ENCODE data around the gene MAML2. TPM values are rescaled to one million over a fixed set of nuclear protein-coding genes. Genes with fewer than 3 reads are reported as not detected.

The MAML2 gene
- total RNA-seq, 1 experiment from 2014 or later: 0.82 TPM

GRCh38 chr11:95993438-95994298 lies 349.3 kb downstream of the MAML2 start:
- DNase-seq: no peak
- Histone ChIP-seq H3K27me3 (no peaks in the 10 kb centered on the region), H3K4me3 (no peak overlapping the region), H3K9me3 (no peaks in the 10 kb centered on the region), H3K36me3 (no peaks in the 10 kb centered on the region)

GRCh38 chr11:95991545-95991944 lies 351.4 kb downstream of the MAML2 start:
- Histone ChIP-seq H3K27me3 (no peaks in the 10 kb centered on the region), H3K9me3 (no peaks in the 10 kb centered on the region), H3K36me3 (no peaks in the 10 kb centered on the region), H3K4me3 (no peak overlapping the region)
- DNase-seq: peak; percentile 4

- H3K9me3 ChIP-seq: no peaks in the 10 kb centered on the region
- no peak overlapping the region for H3K4me3 ChIP-seq
- H3K27me3 ChIP-seq: no peaks in the 10 kb centered on the region
- no peaks in the 10 kb centered on the region for H3K36me3 ChIP-seq
- peak; percentile 21 for DNase-seq
Observed at GRCh38 chr11:95991101-95991500, 351.9 kb downstream of the MAML2 start.

- DNase-seq: no peak
- Histone ChIP-seq H3K27me3 (no peaks in the 10 kb centered on the region), H3K4me3 (no peak overlapping the region), H3K36me3 (no peaks in the 10 kb centered on the region), H3K9me3 (no peaks in the 10 kb centered on the region)
Observed at GRCh38 chr11:95989780-95990179, 353.2 kb downstream of the MAML2 start.

GRCh38 chr11:95989076-95989605 lies 353.9 kb downstream of the MAML2 start:
- Histone ChIP-seq H3K9me3 (no peaks in the 10 kb centered on the region), H3K4me3 (no peak overlapping the region), H3K27me3 (no peaks in the 10 kb centered on the region), H3K36me3 (no peaks in the 10 kb centered on the region)
- no peak for DNase-seq

GRCh38 chr11:95985174-95985808 lies 357.7 kb downstream of the MAML2 start:
- Histone ChIP-seq H3K27me3 (no peaks in the 10 kb centered on the region), H3K9me3 (no peaks in the 10 kb centered on the region), H3K4me3 (no peak overlapping the region), H3K36me3 (no peaks in the 10 kb centered on the region)
- no peak for DNase-seq

- Histone ChIP-seq H3K27me3 (no peaks in the 10 kb centered on the region), H3K9me3 (no peaks in the 10 kb centered on the region), H3K36me3 (no peaks in the 10 kb centered on the region), H3K4me3 (no peak overlapping the region)
- DNase-seq: no peak
Observed at GRCh38 chr11:95984072-95984471, 358.9 kb downstream of the MAML2 start.

GRCh38 chr11:95977534-95978174 lies 365.3 kb downstream of the MAML2 start:
- Histone ChIP-seq H3K36me3 (no peaks in the 10 kb centered on the region), H3K27me3 (no peaks in the 10 kb centered on the region), H3K4me3 (no peak overlapping the region), H3K9me3 (no peaks in the 10 kb centered on the region)
- no peak for DNase-seq

- no peaks in the 10 kb centered on the region for H3K36me3 ChIP-seq
- no peak overlapping the region for H3K4me3 ChIP-seq
- DNase-seq: no peak
- no peaks in the 10 kb centered on the region for H3K9me3 ChIP-seq
- no peaks in the 10 kb centered on the region for H3K27me3 ChIP-seq
Observed at GRCh38 chr11:95976550-95976949, 366.4 kb downstream of the MAML2 start.

GRCh38 chr11:95975343-95975742 lies 367.7 kb downstream of the MAML2 start:
- Histone ChIP-seq H3K36me3 (no peaks in the 10 kb centered on the region), H3K9me3 (no peaks in the 10 kb centered on the region), H3K27me3 (no peaks in the 10 kb centered on the region), H3K4me3 (no peak overlapping the region)
- no peak for DNase-seq

- no peak overlapping the region for H3K4me3 ChIP-seq
- H3K9me3 ChIP-seq: peaks cover 4% of the 10 kb centered on the region
- no peaks in the 10 kb centered on the region for H3K36me3 ChIP-seq
- no peaks in the 10 kb centered on the region for H3K27me3 ChIP-seq
- no peak for DNase-seq
Observed at GRCh38 chr11:95972060-95972459, 370.9 kb downstream of the MAML2 start.

- peaks cover 4% of the 10 kb centered on the region for H3K9me3 ChIP-seq
- no peak overlapping the region for H3K4me3 ChIP-seq
- DNase-seq: no peak
- H3K27me3 ChIP-seq: no peaks in the 10 kb centered on the region
- no peaks in the 10 kb centered on the region for H3K36me3 ChIP-seq
Observed at GRCh38 chr11:95968585-95968984, 374.4 kb downstream of the MAML2 start.

GRCh38 chr11:95964281-95964680 lies 378.7 kb downstream of the MAML2 start:
- Histone ChIP-seq H3K9me3 (peaks cover 4% of the 10 kb centered on the region), H3K4me3 (no peak overlapping the region), H3K36me3 (no peaks in the 10 kb centered on the region), H3K27me3 (no peaks in the 10 kb centered on the region)
- no peak for DNase-seq

GRCh38 chr11:95961758-95962157 lies 381.2 kb downstream of the MAML2 start:
- H3K9me3 ChIP-seq: no peaks in the 10 kb centered on the region
- DNase-seq: no peak
- H3K27me3 ChIP-seq: no peaks in the 10 kb centered on the region
- no peaks in the 10 kb centered on the region for H3K36me3 ChIP-seq
- no peak overlapping the region for H3K4me3 ChIP-seq

- Histone ChIP-seq H3K27me3 (no peaks in the 10 kb centered on the region), H3K4me3 (no peak overlapping the region), H3K9me3 (no peaks in the 10 kb centered on the region), H3K36me3 (no peaks in the 10 kb centered on the region)
- DNase-seq: no peak
Observed at GRCh38 chr11:95950905-95951304, 392.1 kb downstream of the MAML2 start.

GRCh38 chr11:95948637-95949036 lies 394.4 kb downstream of the MAML2 start:
- H3K27me3 ChIP-seq: no peaks in the 10 kb centered on the region
- peaks cover 5% of the 10 kb centered on the region for H3K9me3 ChIP-seq
- DNase-seq: no peak
- H3K4me3 ChIP-seq: no peak overlapping the region
- H3K36me3 ChIP-seq: no peaks in the 10 kb centered on the region

GRCh38 chr11:95944623-95945022 lies 398.4 kb downstream of the MAML2 start:
- Histone ChIP-seq H3K9me3 (peaks cover 5% of the 10 kb centered on the region), H3K27me3 (no peaks in the 10 kb centered on the region), H3K36me3 (no peaks in the 10 kb centered on the region), H3K4me3 (no peak overlapping the region)
- DNase-seq: no peak
